8988T (cell line): ENCODE data around the gene SP9.

Experiments used
- DNase-seq: peaks from one replicate; pipeline ENCODE4 v3.0.0; 2011

The SP9 gene

DNA sequence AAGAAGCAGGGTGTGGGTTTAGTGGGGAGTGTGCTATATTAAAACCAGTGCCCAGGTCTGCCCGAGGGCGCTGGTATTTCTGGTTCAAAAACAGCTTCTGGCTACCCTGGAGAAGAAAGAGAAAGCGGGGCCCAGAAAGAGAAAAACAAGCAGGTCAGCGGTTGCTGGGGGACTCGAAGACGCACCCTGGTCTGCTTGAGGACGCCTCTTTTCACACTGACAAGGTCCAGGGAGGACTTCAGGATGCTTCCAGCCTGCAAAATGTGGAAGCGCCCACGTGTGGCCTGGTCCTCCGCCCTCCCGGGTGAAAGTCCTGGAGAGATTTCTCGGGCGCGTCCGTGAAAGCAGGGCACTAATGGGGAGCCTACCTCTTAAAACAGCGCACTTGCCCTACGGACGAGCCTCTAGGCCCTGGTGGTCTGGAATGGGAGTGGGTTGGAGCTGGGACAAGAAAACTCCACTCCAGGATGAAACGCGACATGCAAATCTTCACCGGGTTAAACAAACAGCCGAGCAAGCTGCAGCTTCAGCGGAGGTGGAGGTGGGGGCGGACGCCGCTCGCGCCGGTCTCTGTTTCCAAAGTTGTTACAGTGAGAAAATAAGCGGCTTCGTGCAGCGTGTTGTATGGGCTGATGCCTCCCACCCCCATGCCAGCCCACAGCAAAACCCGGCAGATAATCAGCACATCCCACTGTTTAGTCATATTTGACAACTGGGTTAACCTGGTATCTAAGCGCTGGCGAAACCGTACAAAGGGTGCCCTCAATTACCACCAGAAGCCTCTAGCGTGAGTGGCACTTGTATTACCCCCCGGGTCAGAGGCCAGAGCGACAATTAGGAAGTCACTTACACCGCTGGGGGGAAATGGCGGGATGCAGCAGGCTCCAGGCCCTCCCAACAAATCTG, 1.1 kb upstream of the SP9 start:
- no peak for DNase-seq

DNA sequence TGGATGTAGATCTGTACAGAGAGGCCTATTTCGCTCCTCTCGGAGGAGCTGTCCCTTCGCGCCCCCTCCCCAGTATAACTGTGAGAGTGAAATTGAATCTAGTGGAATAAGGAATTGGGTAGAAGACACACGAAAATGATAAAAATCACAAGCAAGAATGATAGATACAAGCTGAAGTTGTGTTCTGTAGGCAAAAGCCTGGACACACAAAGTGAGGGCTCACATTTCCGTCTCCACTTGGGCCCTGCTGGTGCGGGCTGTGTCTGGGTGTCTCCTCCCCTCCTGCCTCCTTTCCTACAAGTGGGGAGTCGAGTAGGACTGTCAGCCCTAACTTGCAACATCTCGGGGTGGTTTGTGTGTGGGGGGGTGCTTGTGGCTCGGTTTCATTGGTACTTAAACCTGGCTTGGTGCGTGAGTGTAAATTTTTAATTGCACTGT, 457 bp upstream of the SP9 start:
- DNase-seq: no peak

DNA sequence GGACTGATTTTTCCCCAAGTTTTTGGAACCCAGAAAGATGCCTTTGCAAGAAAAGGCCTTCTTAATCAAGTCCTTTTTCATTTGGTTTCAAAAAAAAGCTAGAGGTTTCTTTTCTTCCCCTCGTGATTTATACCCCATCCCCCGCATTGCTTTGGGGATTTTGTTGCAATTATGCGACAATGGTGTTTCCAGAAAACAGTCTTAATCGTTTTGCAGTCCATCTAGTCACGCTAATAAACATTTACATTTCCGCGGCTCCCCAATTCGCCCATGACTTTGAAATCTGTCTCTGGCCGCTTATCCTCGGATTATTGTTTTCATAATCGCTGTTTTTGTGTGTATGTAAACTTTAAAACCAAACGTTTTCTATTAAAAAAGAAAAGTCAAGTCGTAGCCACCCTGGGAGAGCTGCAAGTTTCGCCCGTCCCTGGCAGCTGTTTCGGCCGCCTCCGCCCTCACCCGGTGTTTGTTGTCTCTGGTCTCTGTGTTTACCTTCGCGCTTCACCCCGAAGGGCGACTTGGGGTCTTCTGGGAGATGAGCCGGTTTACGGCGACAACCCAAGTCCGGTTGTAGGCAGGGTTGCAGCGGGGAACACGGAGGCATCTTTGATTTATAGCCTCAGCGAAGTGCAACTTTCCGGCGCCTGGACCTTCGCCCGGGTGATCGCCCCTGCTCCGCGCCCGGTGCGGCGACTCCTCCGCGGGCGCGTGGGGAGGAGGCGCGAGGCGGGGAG, 667 bp downstream of the SP9 start:
- no peak for DNase-seq

DNA sequence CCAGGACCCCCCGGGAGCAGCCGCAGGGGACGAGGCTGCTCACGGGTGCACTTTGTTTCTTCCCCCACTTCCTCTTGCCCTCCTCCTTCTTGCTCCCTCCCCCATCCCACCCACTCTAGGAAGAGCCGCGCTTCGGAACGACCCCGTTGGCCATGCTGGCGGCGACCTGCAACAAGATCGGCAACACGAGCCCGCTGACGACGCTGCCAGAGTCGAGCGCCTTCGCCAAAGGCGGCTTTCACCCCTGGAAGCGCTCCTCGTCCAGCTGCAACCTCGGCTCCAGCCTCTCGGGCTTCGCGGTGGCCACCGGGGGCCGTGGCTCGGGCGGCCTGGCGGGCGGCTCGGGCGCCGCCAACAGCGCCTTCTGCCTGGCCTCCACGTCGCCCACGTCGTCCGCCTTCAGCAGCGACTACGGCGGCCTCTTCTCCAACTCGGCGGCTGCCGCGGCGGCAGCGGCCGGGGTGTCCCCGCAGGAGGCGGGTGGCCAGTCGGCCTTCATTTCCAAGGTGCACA, 1.3 kb downstream of the SP9 start:
- DNase-seq: no peak

DNA sequence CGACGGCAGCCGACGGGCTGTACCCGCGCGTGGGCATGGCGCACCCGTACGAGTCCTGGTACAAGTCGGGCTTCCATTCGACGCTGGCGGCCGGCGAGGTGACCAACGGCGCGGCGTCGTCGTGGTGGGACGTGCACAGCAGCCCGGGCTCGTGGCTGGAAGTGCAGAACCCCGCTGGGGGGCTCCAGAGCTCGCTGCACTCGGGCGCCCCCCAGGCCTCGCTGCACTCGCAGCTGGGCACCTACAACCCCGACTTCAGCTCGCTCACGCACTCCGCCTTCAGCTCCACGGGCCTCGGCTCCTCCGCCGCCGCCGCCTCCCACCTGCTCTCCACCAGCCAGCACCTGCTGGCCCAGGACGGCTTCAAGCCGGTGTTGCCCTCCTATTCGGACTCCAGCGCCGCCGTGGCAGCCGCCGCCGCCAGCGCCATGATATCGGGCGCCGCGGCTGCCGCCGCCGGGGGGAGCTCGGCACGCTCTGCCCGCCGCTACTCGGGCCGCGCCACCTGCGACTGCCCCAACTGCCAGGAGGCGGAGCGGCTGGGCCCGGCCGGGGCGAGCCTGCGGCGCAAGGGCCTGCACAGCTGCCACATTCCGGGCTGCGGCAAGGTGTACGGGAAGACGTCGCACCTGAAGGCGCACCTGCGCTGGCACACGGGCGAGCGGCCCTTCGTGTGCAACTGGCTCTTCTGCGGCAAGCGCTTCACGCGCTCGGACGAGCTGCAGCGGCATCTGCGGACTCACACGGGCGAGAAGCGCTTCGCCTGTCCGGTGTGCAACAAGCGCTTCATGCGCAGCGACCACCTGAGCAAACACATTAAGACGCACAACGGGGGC, 2.0 kb downstream of the SP9 start:
- no peak for DNase-seq

DNA sequence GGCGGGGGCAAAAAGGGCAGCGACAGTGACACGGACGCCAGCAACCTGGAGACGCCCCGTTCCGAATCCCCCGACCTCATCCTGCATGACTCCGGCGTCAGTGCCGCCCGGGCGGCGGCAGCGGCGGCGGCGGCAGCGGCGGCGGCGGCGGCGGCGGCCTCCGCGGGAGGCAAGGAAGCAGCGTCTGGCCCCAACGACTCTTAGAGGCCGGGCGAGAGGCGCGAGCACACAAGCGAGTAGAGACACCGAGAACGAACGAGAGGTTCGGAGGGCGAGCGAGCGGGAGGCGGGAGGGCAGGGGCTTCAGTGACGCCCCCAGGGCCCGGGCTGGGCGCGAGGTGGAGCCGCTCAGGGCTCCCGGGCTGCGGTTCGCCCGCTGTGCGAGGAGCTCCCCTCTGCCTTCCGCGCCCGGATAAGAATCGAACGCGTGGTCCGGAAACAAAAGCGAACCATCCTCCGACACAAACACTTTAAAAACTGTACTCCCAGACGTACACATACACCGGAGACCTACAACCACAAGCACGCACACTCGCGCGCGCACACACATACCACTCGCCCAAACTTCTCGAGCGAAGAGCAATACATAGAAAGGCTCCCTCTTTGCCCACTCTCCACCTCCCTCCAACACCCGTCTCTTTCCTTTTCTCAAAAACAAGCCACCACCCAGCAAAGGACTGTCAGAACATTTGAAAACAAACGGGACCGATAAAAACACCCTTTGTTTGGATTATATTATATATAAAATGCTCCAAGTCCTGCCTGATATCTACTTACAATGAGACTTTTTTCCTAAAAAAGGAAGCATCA, 2.8 kb downstream of the SP9 start:
- no peak for DNase-seq

DNA sequence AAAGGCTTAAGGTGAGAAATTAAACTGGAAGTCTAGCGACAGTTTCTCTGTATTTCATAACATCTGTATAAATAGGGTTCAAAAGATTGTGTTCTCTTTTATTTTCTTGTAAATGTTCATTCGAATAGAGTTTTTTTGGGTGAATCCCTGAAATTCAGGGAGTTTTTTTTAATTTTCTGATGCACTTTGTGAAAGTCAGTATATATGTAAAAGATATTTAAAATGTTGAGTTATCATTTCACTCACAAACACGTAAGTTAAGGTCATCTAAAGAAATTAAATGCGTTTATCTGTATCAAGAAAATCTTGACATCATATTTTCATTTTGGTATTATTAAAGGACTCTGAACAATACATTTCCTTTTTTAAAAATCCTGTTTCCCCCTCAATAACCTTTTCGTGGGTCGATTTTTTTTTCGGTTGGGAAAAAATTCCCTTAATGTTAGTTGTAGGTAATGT, 3.4 kb downstream of the SP9 start:
- DNase-seq: no peak

DNA sequence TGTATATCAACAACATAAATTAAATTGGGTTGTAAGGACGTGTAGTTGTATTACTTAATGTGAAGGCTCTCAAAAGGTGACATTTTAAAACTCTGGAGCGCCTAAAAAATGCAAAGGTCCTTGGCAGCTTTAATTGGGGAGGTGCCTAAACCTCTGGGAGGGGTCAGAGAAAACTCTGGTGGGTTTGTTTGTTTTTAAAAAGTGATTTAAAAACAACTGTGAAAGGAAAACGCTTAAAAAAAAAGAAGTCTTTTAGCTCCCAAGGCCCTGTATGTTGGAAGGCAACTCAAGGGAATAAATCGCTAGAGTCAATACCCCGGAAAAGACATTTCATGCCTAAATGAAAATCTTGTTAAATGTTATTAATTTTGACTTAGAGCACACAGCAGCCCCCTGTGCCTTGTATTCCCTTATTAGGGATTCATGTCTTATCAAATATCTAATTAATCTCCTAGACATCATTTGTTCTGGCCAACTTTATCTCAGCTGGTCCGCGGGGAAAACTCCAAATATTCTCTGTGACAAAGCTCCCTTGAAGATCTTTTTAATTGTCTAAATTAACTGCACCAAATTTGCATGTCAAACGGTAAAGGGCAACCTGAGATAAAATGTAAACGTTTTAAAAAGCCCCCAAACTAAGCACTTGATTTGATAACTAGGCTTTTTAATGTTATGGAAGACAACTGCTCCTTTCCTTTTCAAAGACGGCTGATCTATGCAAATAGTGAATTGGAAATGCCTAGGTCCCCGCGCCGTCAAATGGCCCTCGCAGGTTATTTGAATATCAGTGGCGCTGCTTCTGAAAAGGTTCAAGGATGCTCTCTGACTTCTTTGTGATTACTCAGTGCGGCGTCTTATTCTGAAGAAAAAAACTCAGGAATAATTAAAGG, 4.2 kb downstream of the SP9 start:
- DNase-seq: no peak

DNA sequence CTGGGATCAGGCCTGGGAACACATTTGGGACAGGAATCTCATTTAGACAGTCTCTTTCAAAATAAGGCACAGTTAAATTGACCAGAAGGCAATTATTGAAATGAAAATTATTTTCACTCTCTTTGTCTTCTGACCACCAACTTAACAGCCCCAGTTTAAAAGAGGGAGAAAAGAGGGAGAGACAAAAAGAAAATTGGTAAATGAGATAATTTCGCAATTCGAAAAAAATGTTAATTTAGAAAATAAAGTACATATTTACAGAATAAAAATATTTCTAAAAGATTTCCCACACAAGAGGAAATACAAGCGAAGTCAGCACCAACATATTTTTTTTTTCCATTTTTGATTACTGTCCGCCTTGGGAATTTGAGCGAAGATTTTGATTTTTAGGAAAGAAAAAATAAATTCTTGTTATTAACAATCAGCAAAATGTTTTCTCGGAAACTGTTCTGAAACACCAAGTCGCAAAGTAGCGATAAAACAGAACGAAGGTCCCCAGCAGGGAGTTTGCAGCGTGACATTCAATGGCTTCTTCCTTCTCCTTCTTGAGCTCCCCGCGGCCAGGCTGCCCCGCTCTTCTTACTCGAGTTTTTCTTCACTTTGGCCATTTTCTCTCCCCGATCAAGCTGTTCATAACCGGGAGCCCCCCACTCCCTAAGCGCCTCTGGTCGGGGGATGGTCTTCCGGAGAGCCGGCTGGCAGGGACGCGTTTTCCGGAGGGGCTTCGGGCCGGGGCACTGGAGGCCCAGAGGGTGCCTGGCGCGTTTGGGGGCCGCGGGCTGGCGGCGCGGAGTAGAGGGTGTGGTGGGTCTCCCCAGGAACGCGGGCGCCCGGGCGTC, 5.0 kb downstream of the SP9 start:
- DNase-seq: no peak

DNA sequence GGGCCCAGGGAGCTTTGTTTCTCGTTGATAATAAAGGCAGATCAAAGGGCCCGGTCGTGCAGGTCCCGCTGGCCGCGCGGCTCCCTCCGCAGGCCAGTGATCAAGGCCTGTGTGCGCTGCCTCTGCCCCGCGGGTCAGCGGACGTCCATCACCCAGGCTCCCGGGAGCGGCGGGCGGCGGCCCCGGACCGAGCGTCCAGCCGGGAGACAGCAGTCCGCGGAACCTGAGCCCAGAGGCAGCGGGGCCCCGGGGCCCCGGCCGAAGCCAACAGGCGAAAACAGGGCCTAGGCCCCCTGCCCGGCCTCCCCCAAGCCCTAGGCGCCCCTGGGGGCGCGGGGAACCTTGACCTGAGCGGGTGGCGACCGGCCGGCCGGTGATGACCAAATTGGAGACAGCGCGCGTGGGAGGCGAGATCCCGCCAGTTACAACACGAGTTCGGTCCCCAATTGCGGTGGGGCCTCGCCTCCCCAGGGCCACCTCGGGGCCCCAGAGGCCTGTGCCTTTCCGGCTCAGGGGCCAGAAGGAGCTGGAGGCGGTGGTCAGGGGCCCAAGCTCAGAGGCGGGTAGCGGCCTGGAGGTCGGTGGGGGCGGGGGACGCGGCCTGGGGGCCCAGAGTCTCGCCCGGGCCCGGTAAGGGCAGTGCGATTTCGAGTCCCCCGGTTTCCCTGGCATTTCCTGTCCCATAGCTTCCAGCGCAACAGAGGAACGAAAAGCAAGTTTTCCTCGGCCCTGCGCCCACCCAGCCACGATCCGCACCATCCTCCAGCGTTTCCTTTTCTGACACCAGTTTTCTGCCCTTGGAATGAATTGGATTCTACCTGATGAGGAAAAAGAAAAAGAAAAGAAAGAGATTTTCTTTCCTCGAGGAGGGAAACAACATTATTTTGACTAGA, 5.9 kb downstream of the SP9 start:
- DNase-seq: no peak

DNA sequence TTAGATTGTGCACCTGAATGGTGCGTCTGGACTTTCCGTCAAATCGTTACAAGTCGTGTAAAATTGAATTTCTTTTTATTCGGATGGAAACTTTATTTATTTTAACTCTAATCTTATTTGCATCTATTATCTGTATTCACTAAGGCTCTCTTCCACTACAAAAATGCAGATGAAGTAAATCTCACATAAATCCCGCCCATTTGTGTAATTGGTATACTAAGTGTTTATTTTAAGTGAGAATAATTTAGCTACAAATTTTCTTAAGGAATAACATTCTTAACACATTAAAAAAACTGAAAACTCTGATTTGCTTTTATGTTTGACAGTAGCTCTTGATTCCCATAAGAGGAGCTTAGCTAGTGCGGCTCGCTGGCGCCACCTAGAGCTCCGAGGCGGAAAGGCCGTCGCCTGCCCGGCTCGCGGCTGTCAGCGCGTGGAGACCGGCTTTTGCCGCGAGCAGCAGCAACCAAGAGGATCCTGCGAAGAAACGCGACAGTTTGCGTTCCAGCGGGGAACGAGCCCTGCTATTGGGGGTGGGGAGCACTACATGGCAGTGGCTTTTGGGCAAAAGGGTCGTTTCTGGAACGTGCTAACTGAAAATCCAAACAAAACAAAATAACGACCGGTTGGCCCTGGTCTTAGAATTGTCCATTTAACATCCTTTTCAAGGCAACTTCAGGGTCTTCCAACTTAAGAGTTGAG, 6.7 kb downstream of the SP9 start:
- peak; percentile 96 for DNase-seq

DNA sequence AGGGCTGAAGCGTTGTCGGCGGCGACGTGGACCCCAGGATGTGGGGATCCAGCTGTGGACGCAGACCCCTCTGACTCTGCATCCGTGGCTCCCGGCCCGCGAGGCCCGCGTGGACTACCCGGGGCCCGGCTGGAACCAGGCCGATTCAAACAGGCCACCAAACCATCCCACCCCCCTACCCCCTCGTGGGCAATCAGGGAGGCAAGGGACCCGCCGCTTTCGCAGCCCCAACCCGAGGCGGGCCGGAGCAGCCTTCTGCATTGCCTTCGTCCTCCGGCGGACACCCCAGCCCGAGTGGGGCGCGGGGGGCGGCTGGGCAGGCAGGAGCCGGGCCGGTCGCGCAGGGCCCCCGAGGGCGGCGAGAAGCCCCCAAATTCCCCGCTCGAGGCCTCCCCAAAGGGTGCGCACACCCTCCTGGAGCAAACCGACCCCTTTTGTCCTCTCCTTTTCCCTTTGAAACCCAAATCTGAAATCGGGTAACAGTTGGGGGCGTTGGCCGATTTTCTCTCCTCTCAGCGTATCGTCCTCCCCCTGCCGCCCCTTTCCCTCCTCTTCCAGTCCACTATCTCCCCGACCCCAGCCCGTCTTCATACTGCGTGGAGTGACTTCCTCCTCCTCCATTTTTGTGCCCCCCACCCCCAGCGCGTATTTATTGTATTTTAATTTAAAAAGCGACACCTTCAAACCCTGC, 7.4 kb downstream of the SP9 start:
- no peak for DNase-seq

DNA sequence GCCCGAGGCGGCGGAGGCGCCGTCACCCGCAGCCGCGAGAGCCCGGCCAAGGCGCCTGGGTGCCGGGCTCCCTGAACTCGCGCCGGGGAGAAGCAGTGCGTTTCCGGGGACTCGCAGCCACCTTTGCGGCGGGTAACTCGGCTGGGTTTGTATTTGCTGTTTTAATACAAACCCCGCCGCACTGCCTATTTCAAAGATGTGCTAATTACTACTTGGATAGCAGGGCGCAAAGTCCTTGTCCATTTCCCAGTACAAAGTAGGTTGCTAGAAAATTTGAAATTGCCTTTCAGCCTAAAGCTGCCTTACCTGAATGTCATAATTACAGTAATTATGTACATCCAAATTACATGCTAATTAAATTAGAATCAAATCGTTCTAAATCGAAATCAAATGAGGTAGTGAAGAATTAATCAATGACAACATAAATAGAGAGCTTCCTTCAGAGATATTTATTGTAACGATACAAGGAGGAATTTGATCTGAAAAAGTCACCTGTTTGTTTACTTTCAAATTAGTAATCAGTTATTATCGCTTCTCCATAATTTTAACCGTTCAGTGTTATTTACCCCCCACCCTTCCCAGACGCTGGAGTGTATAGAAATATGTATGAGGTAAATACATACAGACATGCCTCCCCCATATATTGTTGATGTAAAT, 8.1 kb downstream of the SP9 start:
- DNase-seq: no peak

DNA sequence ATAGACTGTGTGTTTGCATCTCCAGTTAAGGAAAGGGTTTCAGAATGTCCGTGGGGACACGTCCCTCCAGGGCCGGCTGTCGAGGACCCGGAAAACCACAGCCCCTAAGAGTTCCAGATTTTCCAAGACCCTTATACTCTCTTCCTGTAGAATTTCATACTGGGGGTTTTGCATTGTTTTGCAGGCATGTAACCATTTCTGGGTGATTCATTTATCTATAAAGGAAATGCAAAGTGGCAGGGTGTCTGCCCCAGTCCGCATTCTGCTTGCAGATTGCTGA, 8.5 kb downstream of the SP9 start:
- DNase-seq: no peak

DNA sequence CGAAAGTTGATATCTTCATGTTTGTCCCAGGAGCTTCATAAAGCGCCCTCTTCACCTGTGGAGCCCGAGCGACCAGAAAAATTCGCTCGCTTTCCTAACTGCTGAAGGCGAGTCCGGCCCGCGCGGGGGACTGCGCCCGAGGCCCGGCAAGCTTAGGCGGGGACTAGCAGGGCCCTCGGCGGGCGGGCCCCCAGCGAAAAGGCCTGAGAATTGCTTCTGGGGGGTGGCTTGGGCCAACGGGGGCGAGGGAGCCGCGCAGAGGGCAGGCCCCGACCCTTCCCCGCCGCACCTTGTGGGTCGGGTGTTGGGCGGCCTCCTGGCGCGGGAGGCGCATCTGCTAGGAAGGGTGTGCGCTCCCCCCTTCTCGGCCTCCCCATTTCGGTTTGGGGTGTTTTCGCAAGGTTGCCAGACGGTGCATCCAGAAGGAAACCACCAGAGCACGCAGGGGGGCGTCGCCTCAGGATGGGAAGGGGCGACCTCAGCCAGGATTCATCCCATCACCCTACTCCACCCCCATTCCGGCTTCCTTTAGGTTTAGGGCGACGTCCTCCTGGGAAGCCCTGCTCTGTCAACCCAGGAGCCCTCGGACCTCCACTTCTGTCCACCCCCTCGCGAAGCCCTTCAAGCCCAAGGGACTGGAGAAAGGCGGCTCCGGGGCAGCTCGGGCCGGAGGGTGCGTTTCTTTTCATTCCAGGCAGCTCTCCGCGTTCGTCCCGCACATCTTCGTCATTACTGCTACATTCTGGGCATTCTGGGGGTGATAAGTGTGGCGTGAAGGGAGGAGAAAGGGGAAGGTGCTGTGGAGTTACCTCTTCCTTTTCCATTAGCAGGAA, 9.1 kb downstream of the SP9 start:
- no peak for DNase-seq

DNA sequence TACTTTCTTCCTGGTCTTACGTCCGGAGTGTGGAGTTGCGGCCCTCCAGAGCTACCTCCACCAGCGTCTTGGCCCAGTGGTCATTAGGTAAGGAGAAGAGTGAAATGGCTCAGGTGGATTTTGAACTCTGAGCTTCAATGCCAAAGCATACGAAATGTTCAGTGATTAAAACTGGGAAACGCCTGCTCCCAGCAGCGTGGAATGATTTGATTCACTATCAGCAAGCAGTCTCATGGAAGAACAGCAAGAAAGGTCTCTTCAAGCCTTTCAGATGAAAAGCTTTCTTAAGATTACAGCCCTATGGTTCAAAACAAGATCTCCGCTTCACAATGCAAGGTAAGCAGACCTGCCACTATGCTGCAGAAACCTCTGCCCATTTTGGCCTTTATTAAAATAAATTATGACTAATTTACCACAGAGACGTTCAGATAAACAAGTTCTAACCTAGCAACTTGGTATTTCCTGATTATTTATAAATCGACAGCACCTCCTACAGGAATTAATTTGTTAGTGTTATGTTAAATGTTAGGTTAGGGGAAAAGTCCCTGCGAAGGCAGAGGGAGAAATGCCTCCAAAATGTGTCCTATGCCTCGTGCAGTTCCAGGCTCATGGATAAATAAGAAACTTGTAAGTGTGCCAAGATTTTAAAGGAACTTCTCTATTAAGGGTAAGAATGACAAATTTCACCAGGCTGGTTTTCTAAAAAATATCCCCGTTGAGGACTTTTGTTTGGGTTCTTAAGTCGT, 10.1 kb downstream of the SP9 start:
- no peak for DNase-seq
